ENCODE data around the gene LLGL2.

LLGL2 gene

GRCh38 chr17:75572713-75573539 lies 47.4 kb downstream of the LLGL2 start:
- Histone ChIP-seq H3K4me3 (replicated peaks; ENCODE audit: low read depth, low read length) (no peak overlapping the region), H3K36me3 (ENCODE audit: control insufficient read depth, insufficient read depth, low read length) (no peaks in the 10 kb centered on the region), H3K27me3 (replicated peaks; ENCODE audit: control insufficient read depth, insufficient read depth, low read length) (no peaks in the 10 kb centered on the region)
- TF ChIP-seq, protein P1, sequence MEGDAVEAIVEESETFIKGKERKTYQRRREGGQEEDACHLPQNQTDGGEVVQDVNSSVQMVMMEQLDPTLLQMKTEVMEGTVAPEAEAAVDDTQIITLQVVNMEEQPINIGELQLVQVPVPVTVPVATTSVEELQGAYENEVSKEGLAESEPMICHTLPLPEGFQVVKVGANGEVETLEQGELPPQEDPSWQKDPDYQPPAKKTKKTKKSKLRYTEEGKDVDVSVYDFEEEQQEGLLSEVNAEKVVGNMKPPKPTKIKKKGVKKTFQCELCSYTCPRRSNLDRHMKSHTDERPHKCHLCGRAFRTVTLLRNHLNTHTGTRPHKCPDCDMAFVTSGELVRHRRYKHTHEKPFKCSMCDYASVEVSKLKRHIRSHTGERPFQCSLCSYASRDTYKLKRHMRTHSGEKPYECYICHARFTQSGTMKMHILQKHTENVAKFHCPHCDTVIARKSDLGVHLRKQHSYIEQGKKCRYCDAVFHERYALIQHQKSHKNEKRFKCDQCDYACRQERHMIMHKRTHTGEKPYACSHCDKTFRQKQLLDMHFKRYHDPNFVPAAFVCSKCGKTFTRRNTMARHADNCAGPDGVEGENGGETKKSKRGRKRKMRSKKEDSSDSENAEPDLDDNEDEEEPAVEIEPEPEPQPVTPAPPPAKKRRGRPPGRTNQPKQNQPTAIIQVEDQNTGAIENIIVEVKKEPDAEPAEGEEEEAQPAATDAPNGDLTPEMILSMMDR (IDR thresholded peaks at IDR 0.05; ENCODE audit: insufficient read depth, low read length, poor library complexity, severe bottlenecking) = no peak
- no peak for DNase-seq (ENCODE audit: extremely low read depth, insufficient read length)

DNA sequence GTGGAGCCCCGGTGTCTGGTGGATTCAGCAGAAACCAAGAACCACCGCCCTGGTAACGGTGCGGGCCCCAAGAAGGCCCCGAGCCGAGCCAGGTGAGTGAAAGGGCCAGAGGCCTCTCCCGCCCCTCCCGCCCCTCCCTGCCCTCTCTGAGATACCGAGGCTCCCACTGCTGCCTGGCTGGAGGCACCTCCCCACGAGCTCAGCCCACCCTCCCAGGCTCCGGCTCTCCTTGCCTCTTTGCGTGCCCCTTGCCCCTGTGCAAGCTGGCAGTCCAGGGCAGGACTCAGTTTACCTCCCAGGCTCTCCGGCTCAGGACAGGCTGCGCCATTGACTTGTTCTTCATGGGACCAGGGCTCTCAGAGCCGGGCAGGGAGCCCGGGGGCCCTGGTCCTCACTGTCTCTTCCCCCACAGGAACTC lies 48.1 kb downstream of the LLGL2 start:
- no peak for DNase-seq (ENCODE audit: extremely low read depth, insufficient read length)
- TF ChIP-seq, protein P1 (IDR thresholded peaks at IDR 0.05; ENCODE audit: insufficient read depth, low read length, poor library complexity, severe bottlenecking) = no peak
- no peak overlapping the region for H3K4me3 ChIP-seq (replicated peaks; ENCODE audit: low read depth, low read length)

DNA sequence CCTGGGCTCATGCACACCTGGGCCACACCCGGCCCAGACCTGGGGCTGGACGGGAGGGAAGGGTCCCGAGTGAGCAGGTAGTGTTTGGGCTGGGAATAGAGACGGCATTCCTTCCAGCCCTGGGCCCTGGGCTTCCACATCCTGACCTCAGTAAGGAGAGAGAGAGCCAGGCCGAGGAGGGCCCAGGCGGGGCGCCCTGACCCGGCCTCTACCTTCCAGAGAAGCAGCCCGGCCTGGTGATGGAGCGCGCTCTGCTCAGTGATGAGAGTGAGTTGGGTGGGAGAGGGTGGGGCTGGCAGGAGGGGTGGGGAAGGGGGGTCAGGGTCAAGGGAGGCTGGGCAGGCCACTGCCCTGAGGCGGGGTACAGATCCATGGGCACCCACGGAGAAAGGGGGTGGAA lies 48.5 kb downstream of the LLGL2 start:
- no peak for DNase-seq (ENCODE audit: extremely low read depth, insufficient read length)
- H3K4me3 ChIP-seq (replicated peaks; ENCODE audit: low read depth, low read length) = no peak overlapping the region
- no peaks in the 10 kb centered on the region for H3K36me3 ChIP-seq (ENCODE audit: control insufficient read depth, insufficient read depth, low read length)
- no peaks in the 10 kb centered on the region for H3K27me3 ChIP-seq (replicated peaks; ENCODE audit: control insufficient read depth, insufficient read depth, low read length)
- TF ChIP-seq, protein P1 (IDR thresholded peaks at IDR 0.05; ENCODE audit: insufficient read depth, low read length, poor library complexity, severe bottlenecking) = no peak

More for the DNA sequence above, 48.1 kb downstream of the LLGL2 start:
- Histone ChIP-seq H3K27me3 (replicated peaks; ENCODE audit: control insufficient read depth, insufficient read depth, low read length) (no peaks in the 10 kb centered on the region), H3K36me3 (ENCODE audit: control insufficient read depth, insufficient read depth, low read length) (no peaks in the 10 kb centered on the region)

DNA sequence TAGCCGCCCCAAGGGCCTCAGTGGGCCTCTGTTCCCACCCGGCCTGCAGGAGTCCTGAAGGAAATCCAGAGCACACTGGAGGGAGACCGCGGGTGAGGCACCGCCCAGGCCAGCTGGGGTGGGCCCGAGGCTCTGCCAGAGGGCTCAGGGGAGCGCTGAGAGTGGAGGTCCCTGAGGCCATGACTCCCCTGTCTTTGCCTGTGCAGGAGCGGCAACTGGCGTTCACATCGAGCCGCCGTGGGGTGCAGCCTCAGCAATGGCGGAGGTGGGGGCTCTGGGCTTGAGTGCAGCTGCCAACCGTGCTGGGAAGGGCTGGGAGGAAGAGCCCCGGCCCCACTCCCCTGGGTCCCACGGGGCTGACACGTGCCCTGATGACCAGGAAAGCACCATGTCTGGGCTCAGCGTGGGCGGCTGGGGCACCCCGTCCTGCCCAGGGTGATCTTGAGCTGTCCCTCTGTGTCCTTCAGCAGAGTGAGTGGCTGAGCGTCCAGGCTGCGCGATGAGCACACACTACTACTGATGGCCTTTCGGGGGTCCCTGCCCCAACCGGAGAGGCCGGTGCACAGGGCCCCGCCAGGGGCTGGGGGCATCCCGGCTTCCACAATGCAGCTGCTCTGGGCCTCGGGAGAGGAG lies 49.0 kb downstream of the LLGL2 start:
- TF ChIP-seq, protein P1 (IDR thresholded peaks at IDR 0.05; ENCODE audit: insufficient read depth, low read length, poor library complexity, severe bottlenecking) = no peak
- no peak overlapping the region for H3K4me3 ChIP-seq (replicated peaks; ENCODE audit: low read depth, low read length)
- H3K27me3 ChIP-seq (replicated peaks; ENCODE audit: control insufficient read depth, insufficient read depth, low read length) = no peaks in the 10 kb centered on the region
- DNase-seq (ENCODE audit: extremely low read depth, insufficient read length) = no peak
- no peaks in the 10 kb centered on the region for H3K36me3 ChIP-seq (ENCODE audit: control insufficient read depth, insufficient read depth, low read length)

GRCh38 chr17:75575197-75575596 lies 49.7 kb downstream of the LLGL2 start:
- DNase-seq (ENCODE audit: extremely low read depth, insufficient read length) = no peak
- Histone ChIP-seq H3K27me3 (replicated peaks; ENCODE audit: control insufficient read depth, insufficient read depth, low read length) (no peaks in the 10 kb centered on the region), H3K4me3 (replicated peaks; ENCODE audit: low read depth, low read length) (no peak overlapping the region), H3K36me3 (ENCODE audit: control insufficient read depth, insufficient read depth, low read length) (no peaks in the 10 kb centered on the region)
- TF ChIP-seq, protein P1 (IDR thresholded peaks at IDR 0.05; ENCODE audit: insufficient read depth, low read length, poor library complexity, severe bottlenecking) = no peak
